Muscle layer of colon (tissue), 2 donors: ENCODE results near the gene GDPD5.

Experiments
- H3K27ac ChIP-seq: one replicate; pipeline ENCODE4 v1.7.0; 2013; ENCODE audit warnings: low read depth, mild to moderate bottlenecking, low read length, moderate library complexity
- H3K27me3 ChIP-seq, 2 donors: one replicate each; pipeline ENCODE4 v1.7.0; 2013; ENCODE audit warnings: low read length in 2 of 2, mild to moderate bottlenecking in 2 of 2; ENCODE audit not compliant: insufficient read depth in 2 of 2, control insufficient read depth in 1 of 2
- H3K36me3 ChIP-seq: one replicate; pipeline ENCODE4 v1.7.0; 2013; ENCODE audit warnings: mild to moderate bottlenecking, low read length; ENCODE audit not compliant: insufficient read depth
- H3K4me1 ChIP-seq: one replicate; pipeline ENCODE4 v1.7.0; 2013; ENCODE audit warnings: mild to moderate bottlenecking, low read length; ENCODE audit not compliant: insufficient read depth
- H3K4me3 ChIP-seq, 2 donors: one replicate each; pipeline ENCODE4 v1.7.0; 2013; ENCODE audit warnings: low read length in 2 of 2, low read depth in 1 of 2, mild to moderate bottlenecking in 1 of 2, moderate library complexity in 1 of 2
- H3K9ac ChIP-seq: one replicate; pipeline ENCODE4 v1.7.0; 2013; ENCODE audit warnings: low read length
- H3K9me3 ChIP-seq: one replicate; pipeline ENCODE4 v1.7.0; 2013; ENCODE audit warnings: mild to moderate bottlenecking, low read length
- donor health status: abdominal sarcoma.
- donor health status: Adenocarcinoma of cecum.

GDPD5 gene

DNA sequence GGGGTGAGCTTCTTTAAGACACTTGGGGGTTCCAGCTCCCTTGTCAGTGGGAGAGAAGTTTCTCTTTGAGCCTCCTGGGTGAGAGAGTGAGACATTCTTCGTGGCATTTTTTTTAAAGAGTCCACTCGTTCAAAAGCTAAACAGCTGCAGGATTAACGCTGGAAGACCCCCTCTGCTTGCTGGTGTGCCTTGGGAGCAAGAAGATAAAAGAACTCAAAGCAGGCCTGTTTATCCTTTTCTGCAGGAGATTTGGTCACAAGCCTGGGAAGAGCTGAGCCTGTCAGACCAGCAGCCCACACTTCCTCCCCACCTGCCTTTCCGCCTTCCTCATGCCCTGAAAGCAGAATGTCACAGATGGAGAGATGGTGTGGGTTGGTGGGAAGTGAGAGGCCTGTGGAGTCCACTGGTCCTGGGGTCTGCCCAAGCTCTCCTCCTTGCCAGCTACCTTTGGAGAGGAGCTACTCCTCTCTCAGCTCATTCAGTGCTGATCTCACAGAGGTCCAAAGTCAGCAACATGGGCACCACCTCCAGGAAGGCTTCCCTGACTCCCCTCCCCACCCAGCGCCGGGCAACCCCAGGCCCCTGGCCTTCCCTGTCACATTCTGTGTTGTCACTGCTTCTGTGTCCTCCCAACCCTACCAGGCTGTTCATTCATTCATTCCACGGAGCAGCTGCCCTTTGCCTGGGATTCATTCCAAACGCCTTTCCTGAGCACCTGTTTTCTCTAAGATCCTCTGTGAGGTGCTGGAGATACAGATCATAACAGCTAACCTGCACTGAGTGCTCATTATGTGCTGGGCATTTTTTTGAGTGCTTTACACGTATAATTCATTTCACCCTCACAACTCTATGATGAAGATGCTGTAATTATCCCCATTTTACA is 6.7 kb downstream of the GDPD5 start:
- Histone ChIP-seq H3K9me3 (no peaks in the 10 kb centered on the region), H3K27me3 (no peaks in the 10 kb centered on the region), H3K27ac (no peak overlapping the region), H3K4me1 (peaks cover 4% of the 10 kb centered on the region), H3K9ac (no peak overlapping the region), H3K4me3 (no peak overlapping the region), H3K36me3 (no peaks in the 10 kb centered on the region)

DNA sequence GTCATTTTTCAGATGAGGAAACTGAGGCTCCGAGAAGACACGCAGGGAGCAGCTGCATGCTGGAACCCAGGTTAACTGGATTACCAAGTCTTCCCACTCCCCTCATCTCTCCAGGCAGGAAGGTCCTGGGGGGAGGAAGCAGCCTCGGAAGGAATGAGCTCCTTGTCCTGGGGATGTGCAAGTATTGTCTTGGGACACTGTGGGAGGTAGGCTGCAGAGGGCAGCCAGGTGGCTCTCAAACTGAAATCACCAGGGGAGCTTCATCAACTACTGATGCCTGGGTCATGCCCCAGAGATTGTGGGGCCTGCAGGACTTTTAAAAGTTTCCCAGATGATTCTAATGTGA is 7.6 kb downstream of the GDPD5 start:
- Histone ChIP-seq H3K36me3 (no peaks in the 10 kb centered on the region), H3K9me3 (no peaks in the 10 kb centered on the region), H3K4me3 (no peak overlapping the region), H3K27ac (no peak overlapping the region), H3K4me1 (no peaks in the 10 kb centered on the region), H3K27me3 (no peaks in the 10 kb centered on the region), H3K9ac (no peak overlapping the region)

DNA sequence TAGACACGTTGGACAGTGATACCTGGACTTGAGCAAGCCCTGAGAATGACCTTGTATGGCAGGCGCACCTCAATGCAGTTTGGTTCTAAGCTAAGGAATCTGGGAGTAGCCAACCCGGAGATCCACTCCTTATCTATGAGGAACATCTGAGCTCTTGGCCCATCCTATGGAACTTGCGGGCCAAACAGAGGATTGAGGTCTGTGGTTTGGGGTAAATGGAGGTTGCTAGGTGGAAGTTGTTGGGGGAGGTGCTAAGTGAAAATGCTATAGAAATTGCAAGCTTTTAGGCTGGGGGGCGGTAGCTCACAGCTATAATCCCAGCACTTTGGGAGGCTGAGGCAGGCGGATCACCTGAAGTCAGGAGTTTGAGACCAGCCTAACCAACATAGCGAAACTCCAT is 8.9 kb downstream of the GDPD5 start:
- Histone ChIP-seq H3K9ac (no peak overlapping the region), H3K4me1 (no peaks in the 10 kb centered on the region), H3K9me3 (no peaks in the 10 kb centered on the region), H3K4me3 (no peak overlapping the region), H3K27ac (no peak overlapping the region), H3K27me3 (no peaks in the 10 kb centered on the region), H3K36me3 (no peaks in the 10 kb centered on the region)

DNA sequence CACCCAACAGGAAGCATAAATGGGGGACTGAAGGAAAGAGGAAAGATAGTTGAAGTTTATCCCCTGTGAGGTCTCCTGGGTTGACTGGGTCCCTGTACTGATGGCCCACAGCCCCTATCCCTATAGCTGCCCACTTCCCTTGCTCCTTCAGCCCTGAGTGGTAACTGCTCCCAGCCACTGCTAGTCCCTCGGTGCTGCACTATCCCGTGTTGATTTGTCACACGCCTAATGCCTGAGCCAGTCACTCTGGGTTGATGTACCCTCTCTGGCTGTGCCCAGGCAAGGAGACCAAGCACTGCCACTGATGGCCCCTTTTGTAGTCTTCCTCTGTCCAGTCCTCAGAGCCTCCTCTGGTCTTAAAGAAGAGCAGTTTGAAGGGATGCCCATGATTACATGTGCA is 9.6 kb downstream of the GDPD5 start:
- H3K27me3 ChIP-seq: no peaks in the 10 kb centered on the region
- H3K9me3 ChIP-seq: no peaks in the 10 kb centered on the region
- H3K4me3 ChIP-seq: no peak overlapping the region
- H3K27ac ChIP-seq: no peak overlapping the region
- no peak overlapping the region for H3K9ac ChIP-seq
- H3K36me3 ChIP-seq: no peaks in the 10 kb centered on the region
- H3K4me1 ChIP-seq: no peaks in the 10 kb centered on the region

DNA sequence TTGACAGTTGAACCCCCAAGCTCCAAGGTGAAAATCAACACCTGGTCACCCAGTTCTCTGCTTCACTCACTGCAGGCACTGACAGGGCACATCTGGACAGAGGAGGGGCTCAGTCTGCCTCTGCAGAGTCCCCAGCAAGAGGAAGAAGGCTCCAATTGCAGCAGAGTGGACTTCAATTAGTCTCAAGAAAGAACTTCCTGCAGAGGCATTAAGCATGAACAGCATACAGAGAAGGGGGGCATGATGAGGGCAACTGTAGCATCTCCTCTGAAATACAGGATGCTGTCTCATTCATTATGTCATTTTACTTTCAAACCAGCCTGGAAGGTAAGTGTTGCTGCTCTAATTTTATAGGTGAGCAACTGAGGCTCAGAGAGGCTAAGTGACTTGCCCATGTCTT is 11.1 kb downstream of the GDPD5 start:
- no peaks in the 10 kb centered on the region for H3K9me3 ChIP-seq
- no peak overlapping the region for H3K4me3 ChIP-seq
- H3K27ac ChIP-seq: no peak overlapping the region
- no peaks in the 10 kb centered on the region for H3K36me3 ChIP-seq
- no peak overlapping the region for H3K9ac ChIP-seq
- H3K4me1 ChIP-seq: no peaks in the 10 kb centered on the region
- H3K27me3 ChIP-seq: no peaks in the 10 kb centered on the region

DNA sequence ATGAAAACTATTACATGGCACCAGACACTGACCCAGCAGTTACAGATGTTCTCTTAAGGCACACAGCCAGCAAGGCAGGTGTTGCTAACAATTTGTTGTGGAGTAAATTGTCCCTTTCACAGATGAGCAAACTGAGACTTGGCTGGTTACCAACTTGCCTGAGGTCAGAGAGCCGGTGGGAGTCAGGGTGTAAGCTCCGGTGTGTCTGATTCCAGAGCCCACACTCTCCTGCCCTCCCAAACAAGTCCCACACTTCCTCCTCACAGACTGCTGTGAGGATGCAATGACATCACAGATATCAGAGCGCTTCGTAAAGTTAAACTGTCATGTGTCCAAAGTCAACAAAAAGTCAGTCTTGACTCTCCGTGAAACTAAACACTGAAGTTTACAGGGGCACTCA is 12.5 kb downstream of the GDPD5 start:
- Histone ChIP-seq H3K9me3 (no peaks in the 10 kb centered on the region), H3K36me3 (no peaks in the 10 kb centered on the region), H3K27ac (no peak overlapping the region), H3K4me1 (no peaks in the 10 kb centered on the region), H3K27me3 (no peaks in the 10 kb centered on the region), H3K9ac (no peak overlapping the region), H3K4me3 (no peak overlapping the region)

DNA sequence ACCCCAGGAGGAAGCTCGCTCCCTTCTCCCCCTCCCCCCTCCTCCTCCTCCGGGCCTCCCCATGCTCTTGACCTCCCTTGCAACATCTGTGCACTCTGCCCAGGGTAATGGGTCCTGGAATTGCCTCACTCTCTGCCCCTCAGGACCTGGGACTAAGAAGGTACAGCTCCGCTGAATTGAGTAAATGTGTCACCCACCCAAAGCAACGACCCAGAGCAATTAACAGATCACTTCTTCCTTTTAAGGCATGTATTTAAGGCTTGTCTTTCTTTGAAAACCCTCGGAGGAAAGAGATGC is 15.1 kb downstream of the GDPD5 start:
- no peak overlapping the region for H3K27ac ChIP-seq
- no peaks in the 10 kb centered on the region for H3K36me3 ChIP-seq
- H3K9ac ChIP-seq: no peak overlapping the region
- H3K4me1 ChIP-seq: peaks cover under 1% of the 10 kb centered on the region
- no peaks in the 10 kb centered on the region for H3K9me3 ChIP-seq
- H3K27me3 ChIP-seq: no peaks in the 10 kb centered on the region
- no peak overlapping the region for H3K4me3 ChIP-seq

DNA sequence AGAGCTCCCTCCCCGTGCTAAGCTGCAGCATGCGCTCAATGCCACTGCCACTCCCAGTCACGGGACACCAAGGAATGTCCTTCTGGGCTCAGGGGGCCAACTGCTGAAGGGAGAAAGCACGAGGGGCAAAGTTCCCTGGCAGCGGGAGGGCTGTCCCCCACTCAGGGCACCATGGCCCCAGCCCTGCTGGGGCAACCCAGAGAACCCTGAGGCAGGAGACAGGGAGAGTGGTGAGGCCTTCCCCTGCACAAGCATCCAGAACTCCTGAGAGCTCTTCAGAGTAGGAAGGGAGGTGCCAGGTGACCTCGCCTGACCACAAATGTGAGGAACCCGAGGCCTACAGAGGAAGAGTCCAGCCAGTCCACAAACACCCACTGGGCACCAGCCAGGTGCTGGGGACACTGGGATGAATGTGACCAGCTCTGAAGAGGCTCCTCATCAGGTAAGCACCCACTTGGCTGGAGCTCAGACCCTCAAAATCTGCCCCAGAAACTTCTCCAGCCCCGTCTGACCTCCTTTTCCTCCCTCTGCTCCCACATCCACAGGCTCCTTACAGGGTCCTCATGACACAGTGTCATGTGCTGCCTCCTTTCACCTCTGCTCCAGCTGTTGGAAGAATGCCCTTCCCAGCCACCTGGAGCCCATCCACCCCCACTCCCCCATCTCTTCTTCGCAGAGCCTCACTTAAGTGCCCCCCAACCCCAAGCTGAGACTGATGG is 15.6 kb downstream of the GDPD5 start:
- Histone ChIP-seq H3K4me3 (no peak overlapping the region), H3K4me1 (peaks cover 4% of the 10 kb centered on the region), H3K9me3 (no peaks in the 10 kb centered on the region), H3K27ac (no peak overlapping the region), H3K36me3 (no peaks in the 10 kb centered on the region), H3K9ac (no peak overlapping the region), H3K27me3 (no peaks in the 10 kb centered on the region)

DNA sequence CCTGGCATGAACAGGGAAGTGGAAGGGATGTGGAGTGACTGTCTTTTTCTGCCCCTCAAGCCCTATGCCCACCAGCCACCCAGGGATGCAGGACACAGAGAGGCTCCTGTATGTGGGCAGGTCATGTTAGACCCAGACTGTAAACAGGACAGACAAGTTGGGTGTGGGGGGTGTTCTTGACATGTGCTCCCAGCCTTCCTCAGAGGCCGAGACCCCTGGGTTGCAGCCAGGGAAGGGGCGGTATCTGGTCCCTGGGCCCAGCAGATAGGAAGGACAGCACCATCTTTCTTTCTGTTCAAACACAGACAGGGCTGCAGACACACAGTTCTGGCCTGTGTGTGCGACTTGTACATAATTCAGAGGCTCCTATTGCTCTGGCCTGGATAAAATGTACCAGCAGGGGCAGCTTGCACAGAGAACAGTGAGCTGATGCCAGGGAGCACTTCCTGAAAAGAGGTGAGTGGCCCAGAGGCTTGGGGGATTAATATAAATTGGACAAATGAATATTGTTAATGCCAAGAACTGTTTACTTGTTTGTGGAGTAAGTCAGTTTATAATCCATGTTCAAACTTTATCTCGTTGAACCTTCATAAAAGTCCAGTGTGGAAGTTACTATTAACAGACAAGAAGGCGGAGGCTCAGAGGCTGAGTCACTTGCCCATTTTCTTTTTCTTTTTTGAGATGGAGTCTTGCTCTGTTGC is 16.6 kb downstream of the GDPD5 start:
- Histone ChIP-seq H3K36me3 (no peaks in the 10 kb centered on the region), H3K4me1 (peaks cover 4% of the 10 kb centered on the region), H3K27me3 (no peaks in the 10 kb centered on the region), H3K27ac (no peak overlapping the region), H3K9me3 (no peaks in the 10 kb centered on the region), H3K9ac (no peak overlapping the region), H3K4me3 (no peak overlapping the region)

DNA sequence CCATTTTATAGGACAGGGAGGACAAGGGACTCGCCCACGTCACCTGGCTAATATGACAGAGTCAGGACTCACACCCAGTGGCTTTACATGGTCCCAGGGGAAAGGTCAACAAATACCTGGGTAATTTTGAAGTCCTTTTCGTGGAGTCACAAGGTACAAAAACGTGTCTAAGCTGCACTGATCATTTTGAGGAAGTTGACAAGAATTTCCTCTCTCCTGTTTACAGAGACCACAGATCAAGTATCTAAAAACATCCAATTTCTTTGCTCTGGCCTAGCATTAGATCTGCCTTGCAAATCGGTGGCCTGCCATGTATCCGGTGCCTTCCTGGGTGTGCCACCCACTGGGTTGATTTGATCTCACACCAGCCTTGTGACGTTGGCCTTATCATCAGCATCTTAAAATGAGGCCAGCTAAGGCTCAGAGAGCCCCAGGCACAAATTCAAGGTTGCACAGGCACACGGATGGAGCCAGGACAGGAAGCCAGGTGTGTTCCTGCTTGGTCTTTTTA is 17.6 kb downstream of the GDPD5 start:
- Histone ChIP-seq H3K9ac (no peak overlapping the region), H3K36me3 (no peaks in the 10 kb centered on the region), H3K27ac (no peak overlapping the region), H3K9me3 (no peaks in the 10 kb centered on the region), H3K4me1 (peaks cover 4% of the 10 kb centered on the region), H3K27me3 (no peaks in the 10 kb centered on the region), H3K4me3 (no peak overlapping the region)

DNA sequence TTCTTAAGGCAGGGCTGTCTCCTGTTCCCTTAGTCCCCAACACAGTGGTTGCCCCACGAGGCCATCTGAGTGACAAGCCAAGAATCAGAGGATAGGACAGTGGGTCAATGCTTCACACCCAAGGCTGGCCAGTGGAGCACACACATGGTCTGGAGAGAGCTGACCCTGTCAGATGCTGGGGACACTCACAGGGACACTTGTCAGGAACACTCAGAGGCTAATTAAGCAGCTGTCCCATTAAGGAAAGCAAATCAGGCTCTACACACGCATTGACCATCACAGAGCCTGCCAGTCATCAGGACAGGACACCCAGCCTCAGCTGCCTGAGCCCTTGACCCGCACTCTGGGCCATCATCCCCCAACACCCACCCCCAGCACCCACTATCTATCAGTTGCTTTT is 18.2 kb downstream of the GDPD5 start:
- no peaks in the 10 kb centered on the region for H3K27me3 ChIP-seq
- H3K4me1 ChIP-seq: peaks cover 4% of the 10 kb centered on the region
- no peak overlapping the region for H3K4me3 ChIP-seq
- no peak overlapping the region for H3K27ac ChIP-seq
- H3K9me3 ChIP-seq: no peaks in the 10 kb centered on the region
- H3K36me3 ChIP-seq: no peaks in the 10 kb centered on the region
- H3K9ac ChIP-seq: no peak overlapping the region
